Fibroblast of lung (primary cell): Measurements from ENCODE around the gene ZDHHC20. TPM values are rescaled to one million over a fixed set of nuclear protein-coding genes. Genes with fewer than 3 reads are reported as not detected.
A peak's percentile ranks its signal among the peaks of the same experiment; 100 is the strongest.

Experiments used
- DNase-seq, 2 donors: peaks; one replicate each; pipeline versions ENCODE4 v3.0.0 to v3.0.0-alpha.2; 2010; ENCODE audit warnings: low read depth in 2 of 2
- H2AFZ ChIP-seq: 2 replicates; pipeline ENCODE4 v1.5.1; 2012; ENCODE audit warnings: low read length, control low read depth, inconsistent platforms
- H3K27ac ChIP-seq: 2 replicates; pipeline ENCODE4 v1.5.1; 2011; ENCODE audit warnings: low read length, control low read depth; ENCODE audit not compliant: insufficient read depth
- H3K27me3 ChIP-seq: 2 replicates; pipeline ENCODE4 v1.5.1; 2011; ENCODE audit warnings: mild to moderate bottlenecking, low read length; ENCODE audit not compliant: control insufficient read depth, insufficient read depth
- H3K36me3 ChIP-seq: 2 replicates; pipeline ENCODE4 v1.5.1; 2011; ENCODE audit warnings: low read length; ENCODE audit not compliant: control insufficient read depth, insufficient read depth
- H3K4me1 ChIP-seq: 2 replicates; pipeline ENCODE4 v1.5.1; 2011; ENCODE audit warnings: low read length; ENCODE audit not compliant: control insufficient read depth, insufficient read depth; ENCODE audit errors: extremely low read depth
- H3K4me2 ChIP-seq: 2 replicates; pipeline ENCODE4 v1.5.1; 2011; ENCODE audit warnings: low read length, control low read depth; ENCODE audit not compliant: insufficient read depth; ENCODE audit errors: extremely low read depth
- H3K4me3 ChIP-seq, 4 experiments: fragments of 200-600 bp in 1 of 4; sonication (generic) in 1 of 4; replicated peaks in 1 of 4; 2 replicates each; pipeline ENCODE4 v1.5.1; 2011 to 2016; ENCODE audit warnings: low read length in 4 of 4, low read depth in 3 of 4, mild to moderate bottlenecking in 3 of 4, control low read depth in 2 of 4, inconsistent platforms in 1 of 4, mixed read lengths in 1 of 4; ENCODE audit not compliant: insufficient read depth in 1 of 4; ENCODE audit errors: control extremely low read depth in 1 of 4
- H3K79me2 ChIP-seq: 2 replicates; pipeline ENCODE4 v1.5.1; 2012; ENCODE audit warnings: mild to moderate bottlenecking, low read length, inconsistent platforms; ENCODE audit not compliant: control insufficient read depth, insufficient read depth
- H3K9ac ChIP-seq: 2 replicates; pipeline ENCODE4 v1.5.1; 2011; ENCODE audit warnings: mild to moderate bottlenecking, low read length, control low read depth; ENCODE audit not compliant: insufficient read depth
- H3K9me3 ChIP-seq: 2 replicates; pipeline ENCODE4 v1.5.1; 2012; ENCODE audit warnings: low read depth, low read length; ENCODE audit not compliant: control insufficient read depth, insufficient read depth
- H4K20me1 ChIP-seq: 2 replicates; pipeline ENCODE4 v1.5.1; 2011; ENCODE audit warnings: low read length; ENCODE audit not compliant: control insufficient read depth, insufficient read depth; ENCODE audit errors: extremely low read depth
- CTCF ChIP-seq, 2 donors: IDR thresholded peaks in 1 of 2; conservative IDR thresholded peaks in 1 of 2; 1 replicate in 1 of 2; 2 replicates in 1 of 2; pipeline ENCODE4 v1.5.1; 2011 to 2012; ENCODE audit warnings: low read length in 2 of 2, control low read depth in 1 of 2, inconsistent platforms in 1 of 2, low read depth in 1 of 2, mild to moderate bottlenecking in 1 of 2
- EZH2 ChIP-seq: IDR thresholded peaks from 2 replicates; pipeline ENCODE4 v1.5.1; 2012; ENCODE audit warnings: low read length, control low read depth, mild to moderate bottlenecking; ENCODE audit errors: missing control alignments
- polyA plus RNA-seq, 2 donors: library from polyadenylated mRNA; depleted of rRNA in 1 of 2; stranded (reverse) in 1 of 2; unstranded in 1 of 2; fragments of >200 nt; gene quantifications; 2 replicates each; pipeline ENCODE4 v1.2.1, GENCODE V29; 2011 to 2012; ENCODE audit warnings: missing spikeins in 1 of 2
- total RNA-seq: library from RNA; depleted of rRNA; stranded (reverse); fragments of >200 nt; gene quantifications from 2 replicates; pipeline ENCODE4 v1.2.1, GENCODE V29; 2014

Gene ZDHHC20
- total and polyA plus RNA-seq, 2 donors (not counting 1 experiment from before 2014, with no cell fraction given), result 69.3 to 81.6 TPM

GRCh38 chr13:21435687-21436151 is 23.4 kb downstream of the ZDHHC20 start:
- DNase-seq, result peak; percentile 85 to 92
- no peak for TF ChIP-seq EZH2
- no peak for TF ChIP-seq CTCF (conservative IDR thresholded peaks at IDR 0.05 in 1 of 2, IDR thresholded peaks at IDR 0.05 in 1 of 2; ENCODE audit: low read depth in 1 of 2, low read length in 2 of 2)
- H4K20me1 ChIP-seq, result no peaks in the 10 kb centered on the region
- H3K4me1 ChIP-seq, result no peaks in the 10 kb centered on the region
- H2AFZ ChIP-seq, result peak overlapping the region; percentile 51
- no peak overlapping the region for H3K9ac ChIP-seq
- no peaks in the 10 kb centered on the region for H3K9me3 ChIP-seq
- H3K4me3 ChIP-seq, result no peak overlapping the region
- H3K27ac ChIP-seq, result peak overlapping the region; percentile 17
- H3K36me3 ChIP-seq, result no peaks in the 10 kb centered on the region
- peak overlapping the region; percentile 34 for H3K4me2 ChIP-seq
- H3K27me3 ChIP-seq, result no peaks in the 10 kb centered on the region
- H3K79me2 ChIP-seq, result peaks cover 2% of the 10 kb centered on the region

GRCh38 chr13:21435231-21435630 is 23.9 kb downstream of the ZDHHC20 start:
- Histone ChIP-seq H3K4me3 (no peak overlapping the region), H3K36me3 (no peaks in the 10 kb centered on the region), H2AFZ (no peak overlapping the region), H3K4me2 (peak overlapping the region; percentile 34), H4K20me1 (no peaks in the 10 kb centered on the region), H3K27me3 (no peaks in the 10 kb centered on the region), H3K79me2 (peaks cover 2% of the 10 kb centered on the region), H3K9ac (no peak overlapping the region), H3K27ac (no peak overlapping the region), H3K9me3 (no peaks in the 10 kb centered on the region), H3K4me1 (no peaks in the 10 kb centered on the region)
- no peak for TF ChIP-seq EZH2
- no peak for TF ChIP-seq CTCF (conservative IDR thresholded peaks at IDR 0.05 in 1 of 2, IDR thresholded peaks at IDR 0.05 in 1 of 2; ENCODE audit: low read depth in 1 of 2, low read length in 2 of 2)
- DNase-seq, result no peak

GRCh38 chr13:21434588-21434987 is 24.5 kb downstream of the ZDHHC20 start:
- no peaks in the 10 kb centered on the region for H3K36me3 ChIP-seq
- H3K27ac ChIP-seq, result no peak overlapping the region
- H2AFZ ChIP-seq, result no peak overlapping the region
- H3K4me2 ChIP-seq, result no peak overlapping the region
- no peaks in the 10 kb centered on the region for H3K4me1 ChIP-seq
- no peak overlapping the region for H3K9ac ChIP-seq
- H3K9me3 ChIP-seq, result no peaks in the 10 kb centered on the region
- H3K4me3 ChIP-seq, result no peak overlapping the region
- DNase-seq, result no peak
- TF ChIP-seq EZH2 (no peak), CTCF (conservative IDR thresholded peaks at IDR 0.05 in 1 of 2, IDR thresholded peaks at IDR 0.05 in 1 of 2; ENCODE audit: low read depth in 1 of 2, low read length in 2 of 2) (no peak)
- peaks cover 2% of the 10 kb centered on the region for H3K79me2 ChIP-seq
- H3K27me3 ChIP-seq, result no peaks in the 10 kb centered on the region
- no peaks in the 10 kb centered on the region for H4K20me1 ChIP-seq
